Duodenal mucosa (tissue), 2 donors: Measurements from ENCODE around the gene MAP3K14.

Source experiments
- H3K27ac ChIP-seq: one replicate; pipeline ENCODE4 v1.7.0; 2013; ENCODE audit warnings: low read depth, low read length
- H3K27me3 ChIP-seq, 2 donors: one replicate each; pipeline ENCODE4 v1.7.0; 2013; ENCODE audit warnings: low read length in 2 of 2, control low read depth in 1 of 2; ENCODE audit not compliant: insufficient read depth in 2 of 2, control insufficient read depth in 1 of 2
- H3K36me3 ChIP-seq, 2 donors: one replicate each; pipeline ENCODE4 v1.7.0; 2013; ENCODE audit warnings: low read length in 2 of 2, control low read depth in 1 of 2; ENCODE audit not compliant: insufficient read depth in 2 of 2, control insufficient read depth in 1 of 2
- H3K4me1 ChIP-seq, 2 donors: one replicate each; pipeline ENCODE4 v1.7.0; 2013; ENCODE audit warnings: low read length in 2 of 2, control low read depth in 1 of 2; ENCODE audit not compliant: insufficient read depth in 2 of 2, control insufficient read depth in 1 of 2
- H3K4me3 ChIP-seq, 2 donors: one replicate each; pipeline ENCODE4 v1.7.0; 2013; ENCODE audit warnings: low read length in 2 of 2, low read depth in 1 of 2
- H3K9ac ChIP-seq, 2 donors: one replicate each; pipeline ENCODE4 v1.7.0; 2013; ENCODE audit warnings: low read length in 2 of 2, low read depth in 1 of 2
- H3K9me3 ChIP-seq, 2 donors: one replicate each; pipeline ENCODE4 v1.7.0; 2013; ENCODE audit warnings: low read length in 2 of 2, control low read depth in 1 of 2; ENCODE audit not compliant: control insufficient read depth in 1 of 2

Gene MAP3K14

GRCh38 chr17:45316434-45317110 lies at the start of gene MAP3K14:
MAP3K14 (minus strand) TSS chr17:45317020; CDS start chr17:45290745, 26,275 bp downstream.
- no peaks in the 10 kb centered on the region for H3K9me3 ChIP-seq
- H3K4me1 ChIP-seq, result peaks cover 80 to 83% of the 10 kb centered on the region in 2 donors

GRCh38 chr17:45366049-45366448 lies 49.2 kb upstream of the MAP3K14 start:
- peaks cover 0 to 7% of the 10 kb centered on the region in 2 donors for H3K27me3 ChIP-seq
- no peak overlapping the region for H3K9ac ChIP-seq
- no peak overlapping the region for H3K27ac ChIP-seq
- no peaks in the 10 kb centered on the region for H3K4me1 ChIP-seq
- H3K9me3 ChIP-seq, result no peaks in the 10 kb centered on the region
- H3K36me3 ChIP-seq, result no peaks in the 10 kb centered on the region
- H3K4me3 ChIP-seq, result no peak overlapping the region

More at GRCh38 chr17:45316434-45317110, at the start of gene MAP3K14:
- no peaks in the 10 kb centered on the region for H3K36me3 ChIP-seq
- H3K4me3 ChIP-seq, result peak within 1 kb of the TSS; percentile 88 to 96
- H3K27ac ChIP-seq, result peak within 1 kb of the TSS; percentile 98
- H3K27me3 ChIP-seq, result no peaks in the 10 kb centered on the region
- peak within 1 kb of the TSS; percentile 89 for H3K9ac ChIP-seq

DNA sequence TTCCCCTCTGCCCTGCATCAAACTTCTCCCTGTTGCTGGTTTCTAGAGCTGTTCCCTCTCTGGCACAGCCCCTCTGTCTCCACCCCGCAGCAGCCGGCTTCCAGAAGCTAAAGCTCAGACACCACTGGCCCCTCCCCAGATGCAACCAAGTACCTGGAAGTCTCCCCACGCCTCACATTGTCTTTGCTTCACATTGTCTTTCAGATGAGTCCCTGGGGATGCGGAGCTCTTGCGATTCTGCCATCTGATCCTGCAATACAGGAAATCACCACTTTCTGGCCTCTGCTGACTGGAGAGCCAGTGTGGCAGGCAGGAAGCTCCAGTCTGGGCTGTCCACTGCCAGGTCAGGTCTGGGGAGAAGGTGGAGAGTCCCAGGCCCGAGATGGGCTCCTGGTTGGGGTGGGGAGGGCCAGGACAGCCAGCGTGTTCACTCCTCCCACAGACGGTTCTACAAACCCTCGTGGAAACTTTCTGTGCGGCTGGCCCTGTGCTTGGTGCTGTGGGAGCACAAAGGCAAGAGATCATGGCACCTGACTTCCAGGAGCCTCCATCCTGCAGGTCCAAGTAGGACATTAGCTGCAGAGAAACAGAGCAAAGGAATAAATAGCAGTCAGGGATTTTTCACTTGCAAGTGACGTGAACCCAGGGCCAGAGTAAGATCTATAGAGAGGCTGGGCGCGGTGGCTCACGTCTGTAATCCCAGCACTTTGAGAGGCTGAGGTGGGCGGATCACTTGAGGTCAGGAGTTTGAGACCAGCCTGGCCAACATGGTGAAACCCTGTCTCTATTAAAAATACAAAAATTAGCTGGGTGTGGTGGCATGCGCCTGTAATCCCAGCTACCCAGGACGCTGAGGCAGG lies 47.9 kb upstream of the MAP3K14 start:
- H3K9me3 ChIP-seq, result no peaks in the 10 kb centered on the region
- H3K4me3 ChIP-seq, result no peak overlapping the region
- H3K4me1 ChIP-seq, result no peaks in the 10 kb centered on the region
- no peak overlapping the region for H3K27ac ChIP-seq
- H3K36me3 ChIP-seq, result no peaks in the 10 kb centered on the region
- no peak overlapping the region for H3K9ac ChIP-seq
- H3K27me3 ChIP-seq, result peaks cover 3 to 7% of the 10 kb centered on the region in 2 donors

DNA sequence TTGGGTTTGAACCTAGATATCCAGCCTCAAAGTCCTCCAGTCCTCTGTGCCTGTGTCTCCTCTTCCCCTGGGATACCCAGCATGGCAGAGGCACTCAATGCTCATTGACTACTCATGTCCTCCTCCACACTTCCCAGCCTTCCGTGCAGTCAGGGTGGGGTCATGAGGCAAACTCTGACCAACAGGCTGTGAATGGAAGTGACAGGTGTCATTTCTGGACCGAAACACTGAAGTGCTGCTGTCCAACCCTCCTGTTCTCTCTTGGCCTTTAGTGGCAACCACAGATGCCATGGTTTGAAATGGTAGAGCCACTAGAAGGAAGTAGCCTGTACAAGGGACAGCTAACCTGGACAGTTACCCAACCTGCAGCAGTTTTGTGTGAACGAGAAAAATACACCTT lies 46.7 kb upstream of the MAP3K14 start:
- H3K4me3 ChIP-seq, result no peak overlapping the region
- no peaks in the 10 kb centered on the region for H3K9me3 ChIP-seq
- H3K27me3 ChIP-seq, result peaks cover 3 to 7% of the 10 kb centered on the region in 2 donors
- H3K36me3 ChIP-seq, result no peaks in the 10 kb centered on the region
- H3K4me1 ChIP-seq, result no peaks in the 10 kb centered on the region
- H3K9ac ChIP-seq, result no peak overlapping the region
- H3K27ac ChIP-seq, result no peak overlapping the region

- peaks cover 3 to 7% of the 10 kb centered on the region in 2 donors for H3K27me3 ChIP-seq
- H3K27ac ChIP-seq, result no peak overlapping the region
- no peaks in the 10 kb centered on the region for H3K36me3 ChIP-seq
- no peak overlapping the region for H3K9ac ChIP-seq
- no peaks in the 10 kb centered on the region for H3K4me1 ChIP-seq
- no peaks in the 10 kb centered on the region for H3K9me3 ChIP-seq
- H3K4me3 ChIP-seq, result no peak overlapping the region
Observed at GRCh38 chr17:45361976-45362375, 45.2 kb upstream of the MAP3K14 start.

- Histone ChIP-seq H3K27ac (no peak overlapping the region), H3K9ac (no peak overlapping the region), H3K4me1 (no peaks in the 10 kb centered on the region), H3K36me3 (no peaks in the 10 kb centered on the region), H3K27me3 (peaks cover 3 to 7% of the 10 kb centered on the region in 2 donors), H3K9me3 (no peaks in the 10 kb centered on the region), H3K4me3 (no peak overlapping the region)
Observed at GRCh38 chr17:45361451-45361850, 44.6 kb upstream of the MAP3K14 start.

- Histone ChIP-seq H3K9me3 (no peaks in the 10 kb centered on the region), H3K27me3 (peaks cover 2 to 3% of the 10 kb centered on the region in 2 donors), H3K36me3 (no peaks in the 10 kb centered on the region), H3K27ac (no peak overlapping the region), H3K9ac (no peak overlapping the region), H3K4me1 (no peaks in the 10 kb centered on the region), H3K4me3 (no peak overlapping the region)
Observed at GRCh38 chr17:45357364-45357997, 40.7 kb upstream of the MAP3K14 start.

- H3K9ac ChIP-seq, result no peak overlapping the region
- no peak overlapping the region for H3K27ac ChIP-seq
- no peaks in the 10 kb centered on the region for H3K27me3 ChIP-seq
- H3K9me3 ChIP-seq, result no peaks in the 10 kb centered on the region
- no peaks in the 10 kb centered on the region for H3K4me1 ChIP-seq
- no peak overlapping the region for H3K4me3 ChIP-seq
- H3K36me3 ChIP-seq, result no peaks in the 10 kb centered on the region
Observed at GRCh38 chr17:45355087-45355486, 38.3 kb upstream of the MAP3K14 start.

DNA sequence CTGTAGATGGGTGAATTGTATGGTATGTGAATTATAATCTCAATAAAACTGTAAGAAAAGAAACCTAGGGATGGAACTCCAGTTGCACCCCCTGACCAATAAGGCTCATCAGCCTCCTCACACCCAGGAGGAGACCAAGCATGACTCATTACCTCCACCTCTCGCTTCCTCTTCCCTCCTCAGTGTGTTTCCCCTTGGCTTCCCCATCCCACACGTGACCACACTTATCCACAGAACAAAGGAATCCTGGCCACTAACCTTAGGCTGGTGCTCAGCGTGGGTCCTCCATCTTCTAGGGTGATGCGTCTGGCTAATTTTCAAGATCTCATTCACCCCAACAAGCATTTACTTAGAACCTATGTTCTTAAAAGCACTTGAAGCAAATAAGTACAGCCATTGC lies 36.2 kb upstream of the MAP3K14 start:
- H3K4me3 ChIP-seq, result no peak overlapping the region
- no peaks in the 10 kb centered on the region for H3K36me3 ChIP-seq
- H3K27me3 ChIP-seq, result no peaks in the 10 kb centered on the region
- no peaks in the 10 kb centered on the region for H3K9me3 ChIP-seq
- no peak overlapping the region for H3K27ac ChIP-seq
- no peak overlapping the region for H3K9ac ChIP-seq
- no peaks in the 10 kb centered on the region for H3K4me1 ChIP-seq

DNA sequence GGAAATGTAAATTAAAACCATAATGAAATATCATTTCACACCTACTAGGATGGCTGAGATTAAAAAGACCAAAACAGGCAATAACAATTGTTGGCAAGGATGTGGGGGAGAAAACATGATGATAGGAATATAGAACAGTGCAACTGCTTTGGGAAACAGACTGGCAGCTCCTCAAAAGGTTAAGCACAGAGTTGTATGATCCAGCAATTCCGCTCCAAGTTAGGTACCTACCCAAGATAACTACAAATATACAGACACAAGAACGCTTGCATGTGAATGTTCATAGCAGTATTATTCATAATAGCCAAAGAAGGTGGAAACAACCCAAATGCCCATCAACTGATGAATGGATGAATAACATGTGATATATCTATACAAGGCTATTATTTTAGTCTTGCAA lies 35.0 kb upstream of the MAP3K14 start:
- H3K27me3 ChIP-seq, result no peaks in the 10 kb centered on the region
- H3K27ac ChIP-seq, result no peak overlapping the region
- no peak overlapping the region for H3K9ac ChIP-seq
- H3K4me1 ChIP-seq, result no peaks in the 10 kb centered on the region
- no peaks in the 10 kb centered on the region for H3K9me3 ChIP-seq
- H3K36me3 ChIP-seq, result no peaks in the 10 kb centered on the region
- no peak overlapping the region for H3K4me3 ChIP-seq
